22Rv1 (cell line): Measurements from ENCODE around the gene GRPEL1.

Experiments used
- CTCF ChIP-seq: fragments of 450-650 bp; IDR thresholded peaks from 2 replicates; pipeline ENCODE4 v1.5.1; 2017; ENCODE audit warnings: mild to moderate bottlenecking
- ZFX ChIP-seq: fragments of 450-650 bp; IDR thresholded peaks from 2 replicates; pipeline ENCODE4 v1.6.1; 2017; ENCODE audit warnings: antibody characterized with exemption, borderline replicate concordance

GRCh38 chr4:7051144-7051495, 16.7 kb downstream of the GRPEL1 start:
- TF ChIP-seq CTCF (no peak), ZFX (no peak)
